IPS-NIHi7 (cell line): Measurements from ENCODE around the gene SLC35B2.
A peak's percentile ranks its signal among the peaks of the same experiment; 100 is the strongest.

ENCODE experiments used
- DNase-seq: peaks from one replicate; pipeline ENCODE4 v3.0.0; 2012; ENCODE audit warnings: mixed read lengths; ENCODE audit errors: extremely low spot score

The SLC35B2 gene

DNA sequence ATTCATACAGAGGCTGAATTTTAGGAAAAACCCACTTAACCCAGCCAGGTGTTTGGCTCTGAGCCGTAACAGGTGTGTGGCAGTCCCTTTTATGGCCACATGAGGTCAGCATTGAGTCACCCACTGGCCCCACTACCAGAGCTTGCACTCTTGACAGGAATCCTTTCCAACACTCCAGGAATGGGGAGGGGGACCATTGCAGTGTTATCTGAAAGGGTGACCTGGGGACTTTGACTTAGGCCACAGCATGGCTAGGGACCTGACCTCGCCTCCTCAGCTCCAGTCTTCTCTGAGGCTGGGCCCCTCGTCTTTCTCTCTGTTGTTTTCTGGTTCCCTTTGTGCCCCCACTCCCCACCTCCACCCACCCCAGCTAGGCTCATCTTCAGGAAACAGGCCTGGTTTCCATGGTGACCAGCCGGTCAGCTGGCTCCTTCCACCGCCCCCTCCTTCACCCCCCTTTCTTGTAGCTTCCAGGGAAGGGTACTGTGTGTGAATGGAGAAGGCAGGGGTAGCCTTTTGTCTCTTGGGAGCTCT, 10.8 kb upstream of the SLC35B2 start:
- DNase-seq = peak; percentile 79

- no peak for DNase-seq
These were observed 9.9 kb upstream of the SLC35B2 start for GRCh38 chr6:44267252-44267651.

- no peak for DNase-seq
These were observed 9.0 kb upstream of the SLC35B2 start for GRCh38 chr6:44266347-44266746.

- no peak for DNase-seq
These were observed 8.4 kb upstream of the SLC35B2 start for GRCh38 chr6:44265722-44266233.

- peak; percentile 96 for DNase-seq
These were observed 7.8 kb upstream of the SLC35B2 start, which contains the start of gene NFKBIE for GRCh38 chr6:44265007-44265721. Gene NFKBIE (minus strand): TSS chr6:44265551. CDS start chr6:44265346, 205 bp downstream.

DNA sequence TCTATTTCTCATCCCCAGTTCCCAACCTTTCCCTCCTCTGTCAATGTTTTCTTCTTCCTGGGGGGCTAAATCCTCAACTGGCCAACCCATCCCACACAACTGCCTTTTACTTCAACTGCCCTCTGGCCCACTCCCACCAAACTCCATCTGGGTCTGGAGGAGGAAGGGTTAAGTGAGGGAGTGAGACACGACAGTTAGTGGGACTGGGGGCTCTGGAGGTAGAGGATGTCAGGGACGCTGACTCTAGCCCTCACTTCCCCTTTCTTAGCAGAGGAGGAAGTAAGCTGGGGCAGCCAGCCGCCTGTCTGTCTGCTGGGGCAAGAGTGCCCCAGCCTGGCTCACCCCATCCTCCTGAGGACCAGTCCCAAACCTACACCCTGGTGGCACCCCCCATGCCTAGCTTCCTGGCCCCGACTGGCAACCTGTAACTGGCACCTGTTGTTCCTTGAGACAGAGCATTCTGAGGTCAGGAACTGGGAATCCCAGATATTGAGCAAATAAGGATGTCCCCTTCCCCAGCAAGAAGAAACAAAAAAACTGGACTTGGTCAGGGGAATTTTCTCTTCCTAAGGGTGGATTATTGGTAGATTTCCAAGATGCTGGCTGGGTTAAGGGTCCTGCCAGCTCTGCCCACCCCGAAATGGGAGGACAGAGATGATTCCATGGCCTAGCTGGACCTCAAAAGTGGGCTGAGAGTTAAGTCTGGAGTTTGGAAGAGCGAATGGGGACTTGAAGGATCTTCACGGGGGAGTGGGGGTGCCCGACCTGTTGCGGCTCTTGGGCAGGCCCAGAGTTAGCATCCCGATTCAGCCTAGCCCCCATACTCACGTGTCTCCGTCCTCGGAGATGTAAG, 7.1 kb upstream of the SLC35B2 start:
- no peak for DNase-seq

DNA sequence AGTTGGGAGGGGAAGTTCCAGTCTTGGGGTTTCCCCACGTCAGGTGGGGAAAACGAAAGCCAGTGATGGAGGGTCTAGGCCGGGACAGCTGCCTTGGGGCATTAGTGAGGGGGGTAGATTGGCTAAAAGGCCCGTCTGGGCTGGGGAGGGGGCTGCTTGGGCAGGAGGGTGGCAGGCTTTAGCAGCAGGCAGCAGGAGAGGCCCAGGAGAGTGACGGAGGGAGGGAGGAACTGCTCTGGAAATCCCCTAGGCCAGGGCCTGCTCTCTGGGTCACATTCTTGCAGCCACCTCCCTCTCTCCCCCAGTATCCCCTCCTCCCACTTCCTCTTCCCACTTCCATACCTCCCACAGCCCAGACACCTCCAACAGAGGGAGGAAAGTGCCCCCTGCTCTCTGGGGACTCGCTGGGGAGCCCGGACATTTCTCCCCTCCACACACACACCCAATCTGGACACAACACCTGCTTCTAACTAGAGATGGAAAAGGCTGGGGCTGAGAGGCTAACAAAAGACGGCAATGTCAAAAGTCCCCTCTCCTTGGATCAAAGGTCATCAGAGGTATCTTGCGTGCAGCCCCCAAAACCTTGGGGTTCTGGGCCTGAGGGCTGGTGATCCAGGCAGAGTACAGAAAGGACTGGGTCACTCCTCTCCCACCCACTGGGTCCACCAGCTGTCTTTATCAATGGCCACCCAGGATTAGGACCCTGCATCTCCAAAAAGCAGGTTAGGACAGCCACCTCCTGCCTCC, 6.2 kb upstream of the SLC35B2 start:
- peak; percentile 46 for DNase-seq

DNA sequence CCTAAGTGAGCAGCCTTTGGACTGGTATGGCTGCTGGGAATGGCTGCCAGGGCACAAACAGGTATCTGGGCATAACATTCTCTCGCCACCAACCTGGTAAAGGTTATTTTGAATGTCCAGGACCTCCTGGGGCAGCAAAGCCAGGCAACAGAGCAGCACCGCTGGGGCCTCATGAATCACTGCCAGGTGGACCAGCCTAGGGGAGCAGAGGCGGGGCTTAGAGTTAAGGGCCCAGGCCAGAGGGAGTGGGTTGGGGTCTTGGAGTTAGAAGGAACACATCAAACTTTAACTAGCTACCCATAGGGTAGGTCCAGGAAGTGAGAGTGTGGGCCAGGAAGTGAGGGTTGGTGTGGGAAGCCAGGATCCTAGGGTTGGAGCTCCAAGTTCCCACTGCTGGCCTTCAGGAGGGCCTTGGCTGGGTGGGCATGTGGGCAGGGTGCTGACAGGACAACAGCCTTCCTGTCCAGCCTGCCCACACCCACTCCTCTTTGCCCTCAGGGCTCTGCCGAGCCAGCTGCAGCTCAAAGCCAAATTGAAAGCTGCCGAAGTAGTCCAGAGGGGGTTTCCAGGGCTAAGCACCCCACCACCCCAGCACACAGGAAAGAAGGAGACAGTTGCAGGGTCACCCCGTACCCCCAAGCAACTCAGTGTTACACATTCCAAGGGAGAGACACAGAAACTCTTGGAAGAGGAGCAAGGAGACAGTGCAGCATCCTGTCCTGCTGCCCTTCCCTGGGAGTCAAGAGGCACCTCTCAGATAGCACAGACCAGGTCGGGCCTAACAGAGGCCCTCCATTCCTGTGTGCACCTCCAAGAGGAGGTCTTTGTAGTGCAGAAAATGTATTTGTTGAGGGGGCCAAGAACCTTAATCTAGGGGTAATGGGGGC, 5.4 kb upstream of the SLC35B2 start:
- DNase-seq = no peak

- no peak for DNase-seq
These were observed 4.3 kb upstream of the SLC35B2 start for GRCh38 chr6:44261581-44261980.

GRCh38 chr6:44260451-44261297, 3.3 kb upstream of the SLC35B2 start:
- DNase-seq = no peak

GRCh38 chr6:44260011-44260410, 2.7 kb upstream of the SLC35B2 start:
- DNase-seq = no peak

DNA sequence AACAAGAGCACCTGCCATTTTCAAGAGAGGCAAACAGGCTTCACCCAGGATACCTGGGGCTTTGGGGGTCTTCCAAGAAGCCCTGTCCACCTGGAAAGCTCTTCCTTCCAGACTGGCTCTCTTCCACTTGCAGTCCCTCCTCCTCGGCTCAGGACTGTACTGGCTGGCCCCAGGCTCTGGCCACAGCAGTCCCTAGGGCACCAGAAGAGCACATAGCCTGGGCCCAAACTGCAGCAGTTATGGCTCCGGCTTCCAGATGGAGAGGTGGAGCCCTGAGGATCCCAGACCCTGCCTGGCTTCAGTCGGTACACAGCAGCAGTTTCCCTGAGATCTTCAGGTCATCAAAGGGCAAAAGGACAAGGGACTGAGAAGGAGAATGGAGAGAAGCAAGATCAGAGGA, 1.6 kb upstream of the SLC35B2 start:
- DNase-seq = no peak

GRCh38 chr6:44258325-44258863, 1.1 kb upstream of the SLC35B2 start:
- no peak for DNase-seq

DNA sequence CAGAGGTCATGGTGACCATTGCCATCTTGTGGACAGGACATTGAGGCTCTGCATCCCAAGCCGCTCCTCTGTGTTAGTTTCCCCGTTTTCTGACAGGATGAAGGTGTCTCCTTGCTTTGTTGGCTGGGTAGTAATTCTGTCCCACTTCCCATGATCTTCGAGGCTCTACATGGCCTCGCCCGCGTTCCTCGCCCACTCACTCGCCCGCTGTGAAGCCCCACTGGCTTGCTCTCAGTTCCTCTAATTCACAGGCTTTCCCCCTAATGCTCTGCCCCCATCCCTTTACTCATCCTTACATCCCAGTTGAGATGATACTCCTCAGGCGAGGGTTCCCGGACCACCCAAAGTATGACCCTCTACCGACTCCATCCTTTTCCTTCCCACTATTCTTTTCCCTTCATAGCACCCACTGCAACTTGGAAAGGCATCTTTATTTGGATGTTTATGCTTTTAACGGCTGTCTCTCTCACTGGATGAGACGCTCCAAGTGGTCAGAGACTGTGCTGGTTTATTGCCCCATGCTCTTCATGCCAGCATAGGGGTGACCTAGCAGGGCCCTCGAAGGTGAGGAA, 511 bp upstream of the SLC35B2 start:
- no peak for DNase-seq

- DNase-seq = no peak
These were observed 628 bp downstream of the SLC35B2 start for GRCh38 chr6:44256775-44257024.

- no peak for DNase-seq
These were observed 1.2 kb downstream of the SLC35B2 start for GRCh38 chr6:44255871-44256774.

DNA sequence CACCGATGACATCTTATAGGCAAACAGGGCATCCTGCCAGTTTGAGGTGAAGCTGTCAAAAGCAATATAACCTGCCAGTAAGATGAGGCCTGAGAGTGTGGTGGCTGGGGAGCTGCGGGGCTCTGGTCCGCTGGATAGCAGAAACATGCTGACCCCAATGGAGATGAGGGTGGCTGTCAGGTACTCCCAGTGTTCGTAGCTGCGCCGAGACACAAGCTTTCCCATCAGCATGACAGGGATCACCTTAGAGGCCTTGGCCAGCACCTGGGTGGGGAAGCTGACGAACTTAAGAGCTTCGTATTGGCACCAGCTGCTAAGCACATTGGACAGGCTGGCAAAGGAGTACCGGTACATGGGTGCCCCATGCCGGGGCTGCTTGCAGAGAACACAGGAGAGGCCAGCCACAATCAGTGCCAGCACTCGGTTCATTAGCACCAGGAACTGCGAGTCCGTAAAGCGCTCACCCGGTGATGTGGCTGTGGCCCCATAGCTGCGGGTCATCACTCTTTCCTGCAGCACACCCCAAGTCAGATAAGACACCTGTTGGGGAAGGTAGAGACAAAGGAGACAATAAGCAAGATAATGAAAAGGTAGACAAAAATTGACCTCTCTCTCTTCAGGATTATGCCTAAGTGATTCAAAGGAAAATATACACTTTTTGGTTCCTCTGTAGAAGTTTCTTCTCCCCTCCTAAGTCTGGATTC, 2.1 kb downstream of the SLC35B2 start:
- DNase-seq = no peak
